Cardiac septum (tissue), 1 donor: ENCODE data around the gene RCE1. TPM values are rescaled to one million over a fixed set of nuclear protein-coding genes. Genes with fewer than 3 reads are reported as not detected.

Experiments
- DNase-seq: peaks from one replicate; pipeline ENCODE4 v3.0.0-alpha.2; 2020; ENCODE audit warnings: low spot score
- intact Hi-C: fragments of 100-400 bp; cut with DNase I; formaldehyde crosslinking; loops from one replicate; pipeline ENCODE4 v1.14.0; 2022
- total RNA-seq: library from RNA; stranded (reverse); fragmentation: NEBNext Ultra II Directional; extraction: Animal tissue kit (Norgen Biotek cat#: 25700); gene quantifications from one replicate; pipeline ENCODE4 v1.2.1, GENCODE V29; 2021
- donor health status: DM: no; HTN: no; CAD: no.

Gene RCE1
- total RNA-seq, 1 donor from 2014 or later: 5.7 TPM

DNA sequence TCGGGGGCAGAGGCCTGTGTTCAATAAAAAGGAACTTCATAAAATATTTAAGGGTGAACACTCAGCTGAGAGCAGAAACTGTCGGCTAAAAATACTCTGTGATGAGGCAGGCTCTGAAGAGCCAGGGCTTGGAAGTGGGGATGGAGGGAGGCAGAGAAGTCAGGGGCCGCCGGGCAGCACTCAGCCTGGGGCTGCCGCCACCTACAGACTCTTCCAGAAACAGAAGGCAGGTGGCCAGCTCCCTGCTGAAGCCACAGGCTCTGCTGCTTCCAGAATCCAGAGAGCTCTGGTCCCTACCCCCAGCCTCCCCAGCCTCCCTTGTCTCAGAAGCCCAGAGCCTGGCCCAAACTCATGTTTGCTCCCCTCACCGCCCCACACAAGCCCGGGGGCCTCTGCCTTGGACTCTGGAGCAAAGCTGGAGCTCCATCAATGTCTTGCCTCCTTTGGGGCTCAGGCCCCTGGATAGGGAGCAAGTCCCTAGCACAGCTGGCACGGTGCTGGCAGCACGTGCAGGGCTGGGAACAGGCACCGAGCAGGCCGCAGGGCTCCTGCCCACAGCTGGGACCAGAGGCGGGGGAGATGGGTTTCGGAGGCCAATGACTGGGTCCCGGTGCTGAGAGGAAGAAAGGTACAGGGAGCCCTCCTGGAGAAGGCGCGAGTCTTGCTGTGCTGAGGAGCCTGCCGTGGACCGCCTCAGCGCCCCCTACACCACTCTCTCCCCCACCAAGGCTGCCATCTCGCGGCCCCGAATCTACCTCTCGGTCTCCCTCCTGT, 21.9 kb downstream of the RCE1 start:
- no peak for DNase-seq
- intact Hi-C loops: no loop called here

DNA sequence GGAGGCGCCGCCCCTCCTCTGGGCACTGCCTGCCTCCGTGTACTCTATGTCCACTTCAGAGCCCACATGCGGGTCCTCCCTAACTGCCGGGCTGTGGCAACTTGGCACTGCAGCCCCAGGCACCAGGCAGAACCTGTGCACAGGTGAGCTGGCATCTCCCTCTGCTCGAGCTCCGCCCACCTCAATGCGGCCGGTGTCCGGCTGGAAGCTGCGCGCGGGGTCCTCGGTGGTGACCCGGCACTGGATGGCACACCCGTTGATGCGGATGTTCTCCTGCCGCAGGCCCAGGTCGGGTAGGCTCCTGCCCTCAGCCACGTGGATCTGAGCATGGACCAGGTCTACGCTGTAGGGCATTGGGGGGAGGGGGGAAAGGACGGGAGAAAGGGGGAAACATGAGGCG, 22.8 kb downstream of the RCE1 start:
- DNase-seq: no peak
- intact Hi-C loops: no loop called here

DNA sequence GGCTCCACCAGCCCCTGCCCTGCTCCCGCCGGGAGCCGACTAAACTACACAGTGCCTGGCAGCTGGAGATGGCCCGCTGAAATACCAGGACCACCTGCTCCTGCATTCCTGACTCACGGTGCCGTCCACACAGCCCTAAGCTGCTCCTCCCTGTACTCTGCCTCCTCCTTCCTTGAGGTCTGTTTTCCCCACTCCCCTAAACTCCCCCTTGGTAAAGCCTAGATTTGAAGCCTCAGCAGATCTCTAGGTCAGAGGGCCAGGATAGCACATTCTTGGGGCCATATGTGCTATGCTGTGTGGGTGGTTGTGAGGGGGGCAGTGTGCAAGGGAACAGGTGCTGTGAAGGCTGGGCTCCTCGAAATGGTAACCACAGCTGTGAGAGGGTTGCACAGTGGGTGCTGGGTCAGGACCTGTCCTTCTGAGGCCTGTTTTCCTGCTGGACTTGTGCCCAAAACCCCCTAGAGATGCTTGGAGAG, 23.3 kb downstream of the RCE1 start:
- no peak for DNase-seq
- intact Hi-C loops: no loop called here

DNA sequence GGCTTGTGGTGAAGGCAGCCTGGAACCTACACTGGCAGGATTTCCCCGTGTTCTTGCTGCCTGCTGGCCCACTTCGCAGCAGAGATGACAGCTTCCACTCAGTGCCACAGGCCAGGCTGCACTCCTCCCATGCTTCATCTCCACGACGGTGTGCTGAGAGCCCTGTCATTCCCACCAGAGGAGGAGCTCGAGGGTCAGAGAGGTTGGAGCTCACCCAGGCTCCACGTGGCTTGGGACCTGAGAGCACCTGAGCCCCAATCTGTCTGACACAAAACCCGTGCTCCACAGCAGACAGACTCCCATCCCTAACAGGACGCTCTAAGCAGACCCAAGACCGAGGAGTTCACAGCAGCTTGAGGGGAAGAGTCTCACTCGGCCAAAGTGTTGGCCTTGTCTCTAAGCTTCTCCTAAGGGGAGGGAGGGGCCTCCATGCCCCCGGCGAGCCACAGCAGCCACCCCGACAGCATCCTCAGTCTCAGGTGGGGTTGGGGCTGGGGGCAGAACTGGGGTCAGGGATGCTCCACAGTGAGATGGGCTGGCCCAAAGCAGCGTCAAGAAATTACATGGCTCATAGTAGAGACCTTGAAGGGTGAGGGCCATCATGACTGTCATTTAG, 24.3 kb downstream of the RCE1 start:
- no peak for DNase-seq
- intact Hi-C loops: no loop called here

DNA sequence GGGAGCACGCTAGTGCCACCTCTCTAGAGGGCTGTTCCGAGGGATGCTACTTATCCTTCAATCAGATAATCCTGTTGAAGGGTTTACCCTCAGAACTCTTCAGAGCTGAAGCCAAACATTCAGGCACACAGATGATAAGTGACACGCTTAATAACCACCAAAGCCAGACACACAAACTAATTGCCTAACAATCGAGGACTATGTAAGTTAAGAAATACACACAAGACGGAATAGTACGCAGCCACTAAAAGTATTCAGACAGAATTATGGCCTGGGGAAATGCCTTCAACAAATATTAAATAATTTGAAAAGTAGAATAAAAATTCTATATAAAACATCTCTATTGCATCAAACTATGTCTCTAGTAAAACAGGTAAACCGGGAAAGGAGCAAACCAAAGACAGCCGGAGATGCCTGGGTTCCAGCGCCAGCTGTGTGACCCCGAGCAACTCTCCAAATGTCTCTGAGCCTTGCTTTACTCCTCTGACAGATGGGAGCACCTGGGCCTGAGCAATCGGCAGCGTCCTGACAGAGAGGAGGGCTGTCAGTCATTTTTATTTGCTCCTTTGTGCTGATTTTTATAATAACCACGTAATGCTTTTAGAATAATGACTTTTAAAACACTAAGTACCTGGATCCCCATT, 25.0 kb downstream of the RCE1 start:
- no peak for DNase-seq
- intact Hi-C loops: no loop called here

DNA sequence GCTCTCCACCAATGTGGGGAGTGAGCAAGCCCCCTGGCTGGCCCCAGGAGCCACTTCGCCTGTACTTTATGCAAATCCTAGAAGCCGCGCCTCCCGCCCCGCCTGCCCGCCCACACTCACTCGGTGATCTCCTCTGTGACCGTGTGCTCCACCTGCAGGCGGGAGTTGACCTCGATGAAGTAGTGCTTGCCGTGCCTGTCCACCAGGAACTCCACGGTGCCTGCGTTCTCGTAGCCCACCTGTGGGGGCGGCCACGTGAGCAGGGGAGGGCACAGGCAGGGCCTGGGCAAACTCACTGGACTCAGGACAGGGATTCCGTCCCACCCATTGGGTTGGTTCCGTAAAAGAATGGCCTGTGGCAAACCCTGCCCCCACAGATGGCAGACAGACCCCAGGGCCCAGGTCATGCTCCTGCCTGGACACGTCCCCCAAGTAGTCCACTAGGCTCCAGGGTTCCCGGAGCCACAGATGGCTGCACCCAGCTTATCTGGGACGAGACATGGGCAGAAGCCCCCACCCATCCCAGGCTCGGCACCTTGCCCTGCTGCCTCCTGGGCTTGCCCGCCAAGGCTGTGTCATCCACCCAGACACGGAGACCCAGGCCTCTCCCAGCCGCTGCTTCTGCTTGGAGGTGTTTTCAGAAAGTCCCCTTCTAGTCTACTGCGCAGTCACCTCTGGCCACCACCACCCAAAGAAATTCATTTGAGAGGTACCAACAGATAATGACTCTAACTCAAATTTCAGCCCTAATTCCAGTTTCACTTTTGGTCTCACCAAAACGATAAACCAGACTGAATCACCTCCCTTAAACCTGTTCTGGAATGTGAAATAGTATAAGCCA, 25.7 kb downstream of the RCE1 start:
- DNase-seq: no peak
- intact Hi-C loops: no loop called here

DNA sequence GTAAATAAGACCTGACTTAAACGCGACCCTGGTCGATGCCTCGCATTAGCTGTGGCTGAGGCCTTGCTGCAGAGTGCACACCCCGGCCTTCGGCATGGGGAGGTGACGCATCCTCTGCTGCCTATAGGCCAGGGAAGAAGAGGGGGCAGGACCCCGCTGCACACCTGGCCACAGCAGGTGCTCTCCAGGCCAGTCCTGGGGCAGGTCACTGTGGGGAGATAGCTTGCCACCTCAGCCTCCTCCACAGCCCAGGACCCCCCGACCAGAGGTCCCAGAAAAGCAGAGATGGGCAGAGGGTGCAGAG, 26.3 kb downstream of the RCE1 start:
- intact Hi-C loops: no loop called here
- no peak for DNase-seq

DNA sequence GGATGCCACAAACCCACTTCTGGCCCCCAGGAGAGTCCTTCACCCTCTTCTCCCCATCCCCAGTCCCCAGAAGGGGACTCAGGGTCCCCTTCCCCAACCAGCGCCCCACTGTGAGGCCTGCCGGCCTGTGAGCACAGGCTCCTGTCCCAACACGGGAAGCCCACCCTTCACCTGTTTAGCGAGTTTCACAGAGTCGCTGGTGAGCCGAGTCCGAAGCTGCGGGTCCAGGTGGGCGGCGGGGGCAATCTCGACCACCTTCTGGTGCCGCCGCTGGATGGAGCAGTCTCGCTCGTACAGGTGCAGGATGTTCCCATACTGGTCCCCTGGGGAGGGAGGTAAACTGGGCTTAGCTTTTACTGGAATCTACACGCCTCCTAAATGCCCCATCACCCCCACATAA, 26.9 kb downstream of the RCE1 start:
- DNase-seq: no peak
- intact Hi-C loops: no loop called here

DNA sequence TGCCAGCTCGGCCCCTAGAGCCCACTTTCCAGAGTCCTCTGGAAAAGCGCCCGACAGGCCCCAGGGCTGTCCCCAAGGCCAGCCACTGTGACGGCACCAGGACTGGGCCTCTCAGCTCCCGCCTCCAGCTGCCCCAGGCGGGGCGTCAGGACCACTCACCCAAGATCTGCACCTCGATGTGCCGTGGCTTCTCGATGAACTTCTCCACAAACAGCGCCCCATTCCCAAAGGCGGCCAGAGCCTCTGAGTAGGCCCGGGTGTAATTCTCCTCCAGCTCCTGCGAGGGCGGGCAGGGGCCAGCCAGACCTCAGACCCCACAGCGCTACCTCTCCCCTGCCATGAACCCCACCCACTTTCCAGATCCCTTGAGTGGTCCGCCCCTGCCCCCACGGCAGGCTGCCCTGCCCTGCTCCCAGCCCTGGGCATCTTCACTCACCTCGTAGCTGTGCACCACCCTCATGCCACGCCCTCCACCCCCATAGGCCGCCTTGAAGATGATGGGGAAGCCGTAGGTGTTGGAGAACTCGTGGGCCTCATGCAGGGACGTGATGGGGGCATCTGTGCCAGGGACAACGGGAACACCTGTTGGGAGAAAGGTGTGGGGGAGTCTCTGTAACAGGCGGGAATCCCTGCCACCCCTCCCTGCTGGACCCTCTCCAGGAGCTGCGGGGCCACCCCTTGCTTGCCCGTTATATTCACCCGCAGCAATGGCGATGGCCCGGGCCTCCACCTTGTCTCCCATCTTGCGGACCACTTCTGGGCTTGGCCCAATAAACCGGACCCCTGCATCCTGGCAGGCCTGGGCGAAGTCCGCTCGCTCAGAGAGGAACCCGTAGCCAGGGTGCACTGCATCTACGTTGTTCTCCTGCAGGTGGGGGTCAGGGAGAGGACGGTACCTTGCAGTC, 27.6 kb downstream of the RCE1 start:
- no peak for DNase-seq
- intact Hi-C loops: no loop called here

DNA sequence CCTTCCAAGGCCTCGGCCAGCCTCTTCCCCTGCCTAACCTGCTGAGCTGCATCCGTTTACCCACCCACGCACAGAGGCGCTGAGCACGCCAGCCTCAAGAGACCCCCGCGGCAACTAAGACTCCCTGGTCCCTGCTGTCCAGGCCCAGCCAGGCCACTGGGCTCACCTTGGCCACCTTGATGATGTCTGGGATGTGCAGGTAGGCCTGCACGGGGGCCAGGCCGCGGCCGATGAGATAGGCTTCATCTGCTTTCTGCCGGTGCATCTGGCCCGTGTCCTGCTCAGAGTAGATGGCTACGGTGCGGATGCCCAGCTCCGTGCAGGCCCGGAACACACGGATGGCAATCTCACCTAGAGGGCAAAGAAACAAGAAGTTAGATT, 28.3 kb downstream of the RCE1 start:
- intact Hi-C loops: no loop called here
- no peak for DNase-seq

DNA sequence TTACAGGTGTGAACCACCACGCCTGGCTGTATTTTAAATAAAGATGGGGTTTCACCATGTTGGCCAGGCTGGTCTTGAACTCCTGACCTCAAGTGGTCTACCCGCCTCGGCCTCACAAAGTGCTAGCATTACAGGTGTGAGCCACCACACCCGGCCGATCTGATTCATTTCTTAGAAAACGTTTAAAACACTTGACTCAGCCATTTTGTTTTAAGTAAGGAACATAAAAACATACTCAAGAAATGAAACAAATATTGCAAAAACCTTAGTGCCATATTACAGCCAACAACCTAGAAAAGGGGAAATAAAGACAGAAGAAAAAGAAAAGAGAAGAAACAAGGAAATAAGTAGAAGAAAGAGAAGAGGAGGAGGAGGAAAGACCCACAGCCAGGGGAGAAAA, 31.0 kb downstream of the RCE1 start:
- DNase-seq: no peak
- intact Hi-C loops: no loop called here

DNA sequence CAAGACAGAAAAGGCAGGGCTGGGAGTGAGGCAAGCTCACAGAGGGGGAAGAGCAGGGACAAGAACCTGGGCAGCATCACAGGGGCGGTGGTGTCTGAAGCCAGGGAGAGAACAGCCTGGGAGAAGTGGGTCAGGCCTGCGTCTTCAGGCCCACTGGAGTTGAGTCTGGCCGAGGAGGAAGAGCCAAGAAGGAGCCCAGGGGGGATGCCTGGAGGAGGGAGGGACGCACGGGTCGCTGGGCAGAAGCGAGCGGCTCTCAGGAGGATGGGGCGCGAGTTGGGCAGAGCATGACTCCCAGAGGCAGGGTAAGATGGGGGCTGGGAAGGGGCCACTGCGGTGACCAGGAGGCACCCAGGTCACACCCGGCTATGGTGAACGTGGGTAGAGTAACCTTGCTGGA, 32.1 kb downstream of the RCE1 start:
- intact Hi-C loops: no loop called here
- DNase-seq: no peak

DNA sequence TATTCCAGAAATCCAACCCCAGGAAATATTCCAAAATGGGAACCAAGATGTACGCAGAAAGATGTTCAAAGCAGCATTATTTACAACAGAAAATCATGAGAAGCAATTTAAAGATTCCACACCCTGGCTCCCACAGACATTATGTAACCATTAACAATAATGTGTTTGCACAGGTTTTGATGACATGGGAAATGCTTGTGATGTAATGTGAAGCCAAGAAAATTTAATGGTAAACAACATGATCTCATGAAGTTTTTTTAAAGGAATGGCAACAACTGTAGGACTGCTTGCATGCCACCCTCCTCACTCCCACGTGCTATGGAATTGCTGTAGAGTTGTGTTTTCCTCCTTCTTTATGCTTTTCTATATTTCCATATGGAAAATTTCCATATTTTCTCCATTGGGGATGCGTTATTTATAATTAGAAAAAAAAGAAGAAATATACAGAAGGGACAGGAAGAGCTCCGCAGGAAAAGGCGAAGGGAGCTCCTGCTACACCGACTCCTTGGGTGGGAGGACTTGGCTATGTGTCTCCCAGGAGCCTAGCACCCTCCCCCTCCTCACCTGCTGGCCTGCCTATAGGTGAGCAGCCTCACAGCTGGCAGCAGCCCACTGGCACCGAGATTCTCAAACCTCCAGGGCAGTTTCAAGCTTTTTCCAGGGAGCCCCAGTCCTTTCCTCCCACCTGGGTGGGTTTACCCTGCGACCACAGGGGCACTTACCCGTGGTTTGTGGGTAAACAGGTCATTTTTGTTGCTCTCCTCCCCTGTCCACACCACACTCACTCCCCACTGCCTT, 34.5 kb downstream of the RCE1 start:
- intact Hi-C loops: no loop called here
- DNase-seq: no peak

DNA sequence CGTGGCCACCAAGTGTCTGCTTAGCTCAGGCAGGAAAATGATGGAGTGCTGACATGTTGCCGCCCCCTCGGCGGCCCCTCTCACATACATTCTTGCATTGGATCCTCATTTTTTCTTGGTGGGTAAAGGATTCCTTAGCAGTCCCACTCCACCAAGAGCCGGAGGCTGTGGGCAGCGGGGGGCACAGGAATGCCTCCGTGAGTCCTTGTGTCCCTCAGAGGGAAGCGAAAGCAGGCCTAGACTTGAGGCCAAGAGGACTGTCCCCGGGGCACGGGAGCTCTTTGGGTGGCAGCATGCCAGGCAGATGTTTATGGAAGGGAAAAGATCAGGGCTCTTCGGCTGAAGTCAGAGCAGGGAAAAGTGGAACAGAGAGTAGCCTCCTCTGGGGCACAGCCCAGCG, 35.2 kb downstream of the RCE1 start:
- no peak for DNase-seq
- intact Hi-C loops: no loop called here

DNA sequence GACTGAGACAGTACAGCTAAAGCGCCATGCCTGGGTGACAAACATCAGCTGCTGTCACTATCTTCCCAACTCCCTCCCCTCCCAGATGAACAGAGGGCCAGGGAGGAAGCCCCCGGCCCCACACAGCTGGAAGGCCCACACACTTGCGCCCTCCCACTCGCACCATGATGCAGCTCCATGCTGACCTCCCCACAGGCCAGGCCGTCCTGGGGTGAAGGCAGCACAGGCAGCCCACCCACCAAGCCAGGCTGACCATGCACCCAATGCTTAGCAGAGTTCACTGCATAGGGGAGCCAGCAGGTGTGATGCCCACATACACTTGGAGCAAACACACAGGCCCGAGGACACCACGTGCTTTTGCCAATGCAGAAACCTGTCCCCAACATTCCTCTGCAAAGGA, 35.8 kb downstream of the RCE1 start:
- intact Hi-C loops: no loop called here
- no peak for DNase-seq

DNA sequence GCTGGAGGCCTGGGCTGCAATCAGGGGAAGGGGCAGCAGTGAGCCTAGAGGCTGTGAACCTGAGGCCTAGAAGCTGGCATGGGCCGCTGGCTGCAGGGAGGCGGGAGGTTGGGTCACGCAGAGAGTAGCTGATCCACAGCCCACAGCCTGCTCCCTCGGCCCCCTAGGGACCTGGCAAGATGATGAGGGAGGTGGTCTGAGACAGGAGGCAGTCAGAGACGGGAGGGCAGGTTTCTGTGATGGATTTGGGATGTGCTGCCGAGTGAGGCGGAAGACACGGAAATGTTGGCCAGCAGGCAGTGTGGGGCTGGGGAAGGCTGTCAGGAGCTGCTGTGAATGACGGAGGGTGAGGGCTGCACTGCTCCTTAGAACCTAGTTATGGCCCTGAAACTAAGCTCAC, 36.3 kb downstream of the RCE1 start:
- intact Hi-C loops: no loop called here
- DNase-seq: no peak

DNA sequence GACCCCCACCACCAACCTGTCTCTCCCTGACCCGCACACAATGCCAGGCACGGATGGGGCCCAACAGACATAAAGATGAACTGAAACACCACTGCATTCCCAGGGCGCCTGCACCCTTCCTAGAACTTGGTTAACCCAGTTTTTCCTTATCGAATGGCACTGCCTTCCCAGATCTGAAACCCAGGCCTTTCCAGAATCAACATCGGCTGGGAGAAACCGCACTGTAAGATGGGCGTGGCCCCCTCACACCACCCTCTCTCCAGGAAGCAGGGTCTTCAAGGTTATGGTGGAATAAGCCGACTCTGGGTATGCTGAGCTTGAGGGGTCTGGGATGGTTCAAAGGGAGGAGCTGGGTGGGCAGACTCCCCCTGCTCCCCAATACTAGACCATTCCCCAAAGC, 36.8 kb downstream of the RCE1 start:
- DNase-seq: no peak

More for the DNA sequence above, 36.8 kb downstream of the RCE1 start:
- intact Hi-C loops: no loop called here
